ENCODE measurements around the gene CHPF. TPM values are rescaled to one million over a fixed set of nuclear protein-coding genes. Genes with fewer than 3 reads are reported as not detected.

Gene CHPF
- total and polyA plus RNA-seq, 9 donors = 46.1 to 74.6 (median 61.9) TPM

DNA sequence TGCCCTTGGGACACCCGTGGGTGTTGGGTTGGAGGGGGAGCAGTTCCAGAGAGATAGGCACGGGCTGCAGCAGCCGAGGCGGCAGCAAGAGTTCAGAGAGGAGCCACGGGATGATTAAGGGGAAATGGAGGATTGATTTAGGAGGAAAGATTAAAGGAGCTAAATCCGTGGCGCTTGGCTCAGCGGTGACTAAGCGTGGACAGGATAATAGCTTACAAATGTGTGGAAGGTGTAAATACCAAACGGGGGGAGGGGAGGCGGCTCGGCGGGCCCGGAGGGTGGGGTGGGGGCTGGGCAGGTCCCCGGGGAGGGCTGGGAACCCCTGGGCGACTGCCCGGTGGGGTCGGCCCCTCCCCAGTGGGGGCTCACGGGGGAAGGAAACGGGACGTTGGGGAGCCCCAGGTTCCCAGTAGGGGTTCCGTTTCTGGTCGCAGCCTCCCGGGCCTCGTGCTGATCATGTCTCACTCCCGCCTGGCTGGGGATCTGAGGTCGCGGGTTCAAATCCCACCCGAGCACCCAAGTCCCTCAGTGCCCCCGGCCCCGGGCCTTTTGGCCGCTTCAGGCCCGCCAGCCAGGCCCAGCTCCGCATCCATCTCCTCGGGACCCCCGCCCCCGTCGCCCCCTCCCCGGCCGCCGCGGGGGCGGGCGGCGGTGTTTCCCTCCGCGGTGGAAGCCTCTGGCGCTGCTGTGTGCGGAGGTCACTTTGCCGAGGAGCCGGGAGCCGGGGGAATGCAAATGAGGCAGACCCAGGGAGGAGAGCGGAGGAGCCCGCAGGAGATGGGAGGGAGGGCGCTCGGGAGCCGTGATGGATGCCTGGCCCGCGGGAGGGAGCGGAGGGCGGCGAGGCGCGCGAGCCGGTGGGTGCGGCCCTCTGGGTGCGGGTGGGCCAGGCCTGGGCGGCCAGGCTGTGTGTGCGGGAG lies 21.2 kb downstream of the CHPF start:
- DNase-seq = no peak
- 3% methylated on average over 55 of the region's 70 CpGs for WGBS (ENCODE audit: insufficient coverage)
- H3K36me3 ChIP-seq (ENCODE audit: control insufficient read depth, insufficient read depth, low read length) = no peaks in the 10 kb centered on the region
- H3K27me3 ChIP-seq (ENCODE audit: control insufficient read depth, insufficient read depth, low read length) = peaks cover 77% of the 10 kb centered on the region
- no peak overlapping the region for H3K4me3 ChIP-seq (ENCODE audit: low read length)
- no peak overlapping the region for H3K27ac ChIP-seq (ENCODE audit: low read length)
- peaks cover 54% of the 10 kb centered on the region for H3K4me1 ChIP-seq (ENCODE audit: control insufficient read depth, insufficient read depth, low read length)
- no peaks in the 10 kb centered on the region for H3K9me3 ChIP-seq (replicated peaks; ENCODE audit: control insufficient read depth, low read depth, low read length)

DNA sequence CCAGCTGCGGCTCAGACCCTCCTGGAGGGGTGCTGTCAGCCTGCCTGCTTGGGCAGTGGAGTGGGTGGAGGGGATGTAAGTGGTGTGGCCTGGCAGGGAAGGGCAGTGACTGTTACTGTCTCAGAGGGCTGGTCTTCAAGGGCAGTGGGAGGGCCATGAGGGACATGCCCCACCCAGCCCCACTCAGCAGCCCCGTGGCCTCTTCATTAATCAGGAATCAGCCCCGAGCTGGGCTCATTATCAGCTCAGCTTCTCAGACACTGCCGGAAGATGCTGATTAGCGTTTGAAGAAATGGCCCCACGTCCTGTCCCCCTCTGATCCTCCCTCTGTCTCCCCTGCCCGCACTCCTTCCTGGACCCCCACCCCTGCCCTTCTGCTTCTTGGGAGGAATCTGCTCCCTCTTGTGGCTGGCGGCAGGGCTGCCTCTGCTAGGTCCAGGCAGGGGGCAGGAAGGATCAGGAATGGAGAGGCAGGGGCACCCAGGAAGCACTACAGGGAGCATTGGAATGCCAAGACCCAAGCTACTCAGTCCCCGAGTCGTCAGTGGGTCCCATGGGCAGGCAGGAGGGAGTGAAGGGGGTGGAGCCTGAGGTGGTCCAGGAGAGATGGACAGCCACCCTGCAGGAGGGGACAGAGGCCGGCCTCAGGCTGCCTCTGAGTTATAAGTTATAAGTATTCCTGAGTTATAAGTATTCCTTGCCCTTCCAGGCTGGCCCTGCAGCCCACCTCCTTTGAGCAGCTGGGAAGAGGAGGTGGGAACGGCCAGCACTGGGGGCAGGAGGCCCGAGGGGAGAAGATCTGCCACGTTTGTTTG lies 22.3 kb downstream of the CHPF start:
- WGBS (ENCODE audit: insufficient coverage) = 5% methylated on average over 9 of the region's 14 CpGs
- DNase-seq = no peak
- H3K4me3 ChIP-seq (ENCODE audit: low read length) = no peak overlapping the region
- H3K27me3 ChIP-seq (ENCODE audit: control insufficient read depth, insufficient read depth, low read length) = peaks cover 70% of the 10 kb centered on the region
- H3K36me3 ChIP-seq (ENCODE audit: control insufficient read depth, insufficient read depth, low read length) = no peaks in the 10 kb centered on the region
- peaks cover 47% of the 10 kb centered on the region for H3K4me1 ChIP-seq (ENCODE audit: control insufficient read depth, insufficient read depth, low read length)
- H3K27ac ChIP-seq (ENCODE audit: low read length) = no peak overlapping the region
- H3K9me3 ChIP-seq (replicated peaks; ENCODE audit: control insufficient read depth, low read depth, low read length) = no peaks in the 10 kb centered on the region

DNA sequence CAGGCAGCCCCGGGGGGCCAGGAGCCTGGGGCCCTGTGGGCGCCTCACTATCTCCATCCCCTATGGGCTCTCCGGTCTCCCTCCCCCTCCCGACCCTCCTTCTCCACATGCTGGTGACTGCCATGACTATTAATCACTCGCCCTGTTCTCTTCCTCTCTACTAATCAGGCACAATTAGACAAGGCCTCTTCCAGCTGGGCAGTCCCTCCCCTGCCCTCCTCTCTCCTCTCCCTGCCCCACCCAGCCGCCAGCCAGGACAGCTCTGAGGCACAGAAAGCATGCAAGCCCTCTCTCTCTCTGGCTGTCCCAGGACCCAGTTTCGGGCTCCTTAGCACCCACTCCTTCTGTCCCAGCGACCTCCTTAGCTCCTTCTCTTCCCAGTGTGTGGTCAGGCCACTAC lies 23.5 kb downstream of the CHPF start:
- no peaks in the 10 kb centered on the region for H3K36me3 ChIP-seq (ENCODE audit: control insufficient read depth, insufficient read depth, low read length)
- H3K4me1 ChIP-seq (ENCODE audit: control insufficient read depth, insufficient read depth, low read length) = peaks cover 48% of the 10 kb centered on the region
- DNase-seq = no peak
- no peak overlapping the region for H3K4me3 ChIP-seq (ENCODE audit: low read length)
- no peaks in the 10 kb centered on the region for H3K9me3 ChIP-seq (replicated peaks; ENCODE audit: control insufficient read depth, low read depth, low read length)
- H3K27ac ChIP-seq (ENCODE audit: low read length) = no peak overlapping the region
- H3K27me3 ChIP-seq (ENCODE audit: control insufficient read depth, insufficient read depth, low read length) = peaks cover 71% of the 10 kb centered on the region
- 54% methylated on average over 8 of the region's 8 CpGs for WGBS (ENCODE audit: insufficient coverage)

DNA sequence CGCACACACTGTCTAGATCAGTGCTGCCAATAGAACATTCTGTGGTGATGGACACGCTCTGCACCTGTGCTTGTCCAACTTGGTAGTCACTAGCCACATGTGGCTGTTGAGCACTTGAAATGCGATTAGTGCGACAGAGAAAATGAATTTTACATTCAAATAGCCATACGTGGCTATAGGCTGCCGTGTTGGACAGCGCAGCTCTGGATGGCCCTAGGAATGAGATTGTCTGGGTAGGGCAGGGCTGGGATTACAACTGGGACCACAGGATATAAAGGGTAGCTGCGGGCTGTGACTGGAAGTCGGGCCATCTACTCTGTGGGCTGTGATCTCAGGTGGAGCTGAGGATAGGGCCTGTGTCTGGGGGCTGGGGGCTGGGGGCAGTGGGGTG lies 24.1 kb downstream of the CHPF start:
- Histone ChIP-seq H3K9me3 (replicated peaks; ENCODE audit: control insufficient read depth, low read depth, low read length) (no peaks in the 10 kb centered on the region), H3K4me3 (ENCODE audit: low read length) (no peak overlapping the region), H3K4me1 (ENCODE audit: control insufficient read depth, insufficient read depth, low read length) (peaks cover 54% of the 10 kb centered on the region), H3K27ac (ENCODE audit: low read length) (no peak overlapping the region), H3K27me3 (ENCODE audit: control insufficient read depth, insufficient read depth, low read length) (peaks cover 72% of the 10 kb centered on the region), H3K36me3 (ENCODE audit: control insufficient read depth, insufficient read depth, low read length) (no peaks in the 10 kb centered on the region)
- WGBS (ENCODE audit: insufficient coverage) = 78% methylated on average over 6 of the region's 9 CpGs
- no peak for DNase-seq

DNA sequence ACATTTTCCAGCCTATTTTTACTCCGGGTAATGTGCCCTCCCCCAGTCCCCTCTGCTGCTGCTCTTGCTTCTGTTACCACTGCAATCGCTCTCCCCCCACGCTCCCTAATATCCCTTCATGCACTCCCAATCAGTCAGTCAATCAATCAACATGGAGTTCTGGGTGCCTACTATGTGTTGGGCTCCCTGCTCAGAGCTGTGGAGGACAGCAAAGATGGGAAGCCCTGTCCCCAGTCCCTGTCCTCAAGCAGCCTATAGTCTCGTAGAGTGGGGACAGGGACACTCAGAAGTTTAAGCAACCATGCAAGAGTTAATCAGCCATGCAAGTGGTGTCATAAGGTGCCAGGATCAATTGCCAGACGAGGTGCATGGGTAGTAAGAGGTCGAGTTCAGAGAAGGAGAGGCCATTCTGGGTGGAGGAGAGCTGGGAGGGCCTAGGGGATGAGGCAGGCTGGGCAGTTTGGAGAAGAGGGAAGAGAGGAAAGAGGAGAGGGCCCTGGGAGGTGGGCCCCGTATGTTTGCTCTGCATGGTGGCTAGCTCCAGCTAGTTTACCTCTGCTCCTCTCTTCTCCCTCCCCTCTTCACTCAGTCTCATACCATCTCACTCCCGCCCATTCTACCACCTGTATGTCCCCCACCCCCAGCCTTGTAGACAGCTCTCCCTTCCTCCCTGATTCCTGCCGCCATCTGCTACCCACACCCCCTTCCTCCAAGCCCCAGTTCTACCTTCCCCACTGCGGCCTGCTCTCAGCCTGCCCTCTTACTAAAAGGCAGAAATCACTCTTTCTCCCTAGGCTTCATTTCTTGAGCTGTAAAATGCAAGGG lies 25.4 kb downstream of the CHPF start:
- Histone ChIP-seq H3K27me3 (ENCODE audit: control insufficient read depth, insufficient read depth, low read length) (peaks cover 74% of the 10 kb centered on the region), H3K27ac (ENCODE audit: low read length) (no peak overlapping the region), H3K9me3 (replicated peaks; ENCODE audit: control insufficient read depth, low read depth, low read length) (no peaks in the 10 kb centered on the region), H3K4me1 (ENCODE audit: control insufficient read depth, insufficient read depth, low read length) (peaks cover 66% of the 10 kb centered on the region), H3K36me3 (ENCODE audit: control insufficient read depth, insufficient read depth, low read length) (no peaks in the 10 kb centered on the region), H3K4me3 (ENCODE audit: low read length) (no peak overlapping the region)
- no peak for DNase-seq
- 35% methylated on average over 9 of the region's 10 CpGs for WGBS (ENCODE audit: insufficient coverage)

DNA sequence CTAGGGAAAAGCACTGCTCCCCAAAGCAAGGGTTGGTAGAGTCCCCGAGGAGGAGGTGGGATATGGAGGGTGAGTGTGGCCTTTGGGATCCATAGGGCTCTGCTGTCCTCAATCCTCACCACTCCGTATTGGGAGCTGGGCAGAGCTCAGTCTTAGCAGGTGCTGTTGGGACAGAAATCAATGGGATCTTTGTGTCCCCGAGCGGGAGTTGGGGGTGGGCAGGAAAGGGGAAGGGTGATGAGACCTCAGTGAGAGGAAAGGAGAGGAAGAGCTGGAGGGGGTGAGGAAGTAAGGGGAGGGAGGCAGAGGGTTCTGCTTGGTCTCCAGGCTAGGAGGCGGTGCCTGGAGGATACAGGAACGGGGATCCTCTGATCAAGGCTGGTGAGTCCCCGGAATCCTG lies 26.7 kb downstream of the CHPF start:
- Histone ChIP-seq H3K36me3 (ENCODE audit: control insufficient read depth, insufficient read depth, low read length) (no peaks in the 10 kb centered on the region), H3K27me3 (ENCODE audit: control insufficient read depth, insufficient read depth, low read length) (peaks cover 74% of the 10 kb centered on the region), H3K27ac (ENCODE audit: low read length) (no peak overlapping the region), H3K4me3 (ENCODE audit: low read length) (no peak overlapping the region), H3K9me3 (replicated peaks; ENCODE audit: control insufficient read depth, low read depth, low read length) (no peaks in the 10 kb centered on the region), H3K4me1 (ENCODE audit: control insufficient read depth, insufficient read depth, low read length) (peaks cover 67% of the 10 kb centered on the region)
- DNase-seq = no peak
- 63% methylated on average over 5 of the region's 7 CpGs for WGBS (ENCODE audit: insufficient coverage)

DNA sequence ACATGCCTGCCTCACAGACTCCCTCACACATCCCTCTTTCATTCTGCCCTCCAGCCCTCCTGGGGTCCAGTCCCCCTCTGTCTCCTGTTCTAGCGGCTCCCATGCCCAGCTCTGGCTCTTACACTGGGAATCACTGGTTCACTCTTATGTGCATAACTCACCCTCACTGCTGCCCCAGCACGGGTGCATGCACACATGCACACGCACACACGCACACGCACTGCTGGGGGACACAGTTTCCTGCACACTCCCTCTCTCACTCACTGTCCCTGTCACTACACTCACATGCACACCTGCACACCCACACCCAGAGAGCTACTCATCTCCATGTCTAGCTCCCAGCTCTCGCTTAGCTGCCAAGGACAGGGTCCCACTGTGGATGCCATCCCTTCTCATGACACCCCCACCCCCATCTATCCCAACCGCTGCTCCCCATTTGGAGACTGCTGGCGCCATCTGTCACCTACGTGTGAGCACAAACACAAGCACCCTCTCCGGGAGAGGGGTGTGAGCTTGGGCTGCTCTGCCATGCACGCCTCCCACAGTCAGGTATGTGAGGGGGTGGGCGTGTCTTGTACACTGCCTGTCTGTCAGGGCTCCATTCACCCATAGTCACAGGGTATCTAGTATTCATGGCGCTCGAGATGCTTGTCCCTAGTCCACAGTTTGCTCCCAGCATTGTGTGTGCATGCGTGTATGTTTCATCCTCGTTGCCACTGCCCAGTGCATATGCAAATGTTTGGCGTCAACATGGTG lies 27.6 kb downstream of the CHPF start:
- Histone ChIP-seq H3K4me3 (ENCODE audit: low read length) (no peak overlapping the region), H3K27ac (ENCODE audit: low read length) (no peak overlapping the region), H3K4me1 (ENCODE audit: control insufficient read depth, insufficient read depth, low read length) (peaks cover 67% of the 10 kb centered on the region), H3K27me3 (ENCODE audit: control insufficient read depth, insufficient read depth, low read length) (peaks cover 73% of the 10 kb centered on the region), H3K36me3 (ENCODE audit: control insufficient read depth, insufficient read depth, low read length) (no peaks in the 10 kb centered on the region), H3K9me3 (replicated peaks; ENCODE audit: control insufficient read depth, low read depth, low read length) (no peaks in the 10 kb centered on the region)
- WGBS (ENCODE audit: insufficient coverage) = 64% methylated on average over 11 of the region's 17 CpGs
- no peak for DNase-seq

DNA sequence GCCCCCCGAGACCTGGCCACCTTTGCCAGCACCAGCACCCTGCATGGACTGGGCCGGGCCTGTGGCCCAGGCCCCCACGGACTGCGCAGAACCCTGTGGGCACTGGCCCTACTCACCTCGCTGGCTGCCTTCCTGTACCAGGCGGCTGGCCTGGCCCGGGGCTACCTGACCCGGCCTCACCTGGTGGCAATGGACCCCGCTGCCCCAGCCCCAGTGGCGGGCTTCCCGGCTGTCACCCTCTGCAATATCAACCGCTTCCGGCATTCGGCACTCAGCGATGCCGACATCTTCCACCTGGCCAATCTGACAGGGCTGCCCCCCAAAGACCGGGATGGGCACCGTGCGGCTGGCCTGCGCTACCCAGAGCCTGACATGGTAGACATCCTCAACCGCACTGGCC lies 28.8 kb downstream of the CHPF start:
- DNase-seq = no peak
- WGBS (ENCODE audit: insufficient coverage) = 87% methylated on average over 20 of the region's 21 CpGs
- H3K27me3 ChIP-seq (ENCODE audit: control insufficient read depth, insufficient read depth, low read length) = peaks cover 75% of the 10 kb centered on the region
- peaks cover 70% of the 10 kb centered on the region for H3K4me1 ChIP-seq (ENCODE audit: control insufficient read depth, insufficient read depth, low read length)
- no peaks in the 10 kb centered on the region for H3K9me3 ChIP-seq (replicated peaks; ENCODE audit: control insufficient read depth, low read depth, low read length)
- no peaks in the 10 kb centered on the region for H3K36me3 ChIP-seq (ENCODE audit: control insufficient read depth, insufficient read depth, low read length)
- H3K4me3 ChIP-seq (ENCODE audit: low read length) = no peak overlapping the region
- H3K27ac ChIP-seq (ENCODE audit: low read length) = no peak overlapping the region

DNA sequence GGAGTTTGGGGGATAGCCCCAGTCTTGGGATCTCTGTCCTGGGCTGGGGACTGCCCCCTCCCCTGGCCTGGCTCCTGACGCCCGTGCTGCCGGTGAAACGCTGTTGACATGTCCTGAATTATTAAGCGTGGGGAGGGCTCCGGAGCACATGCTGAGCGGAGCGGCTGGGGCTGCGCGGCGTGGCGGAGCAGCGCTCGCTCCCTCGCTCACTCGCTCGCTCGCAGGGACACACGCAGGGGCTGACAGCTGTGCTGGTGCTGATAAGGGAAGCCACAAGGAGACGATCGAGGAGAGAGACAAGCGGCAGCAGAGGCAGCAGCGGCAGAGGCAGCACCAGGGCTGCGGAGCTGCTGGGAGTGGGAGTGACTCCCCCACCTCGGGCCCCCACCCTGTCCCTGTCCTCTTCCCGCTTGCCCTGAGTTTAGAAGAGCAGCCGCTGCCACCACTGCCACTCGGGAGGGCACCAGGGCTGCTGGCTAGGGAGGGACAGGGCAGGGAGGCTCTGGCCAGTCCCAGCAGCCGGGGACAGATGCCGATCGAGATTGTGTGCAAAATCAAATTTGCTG lies 29.3 kb downstream of the CHPF start, which contains the start of gene ASIC4:
Gene ASIC4, plus strand, starts transcription at position 287 of the 566 bp plus-strand sequence. Its CDS starts 243 bp downstream, at position 530.
- under 1% methylated on average over 22 of the region's 31 CpGs for WGBS (ENCODE audit: insufficient coverage)
- Histone ChIP-seq H3K36me3 (ENCODE audit: control insufficient read depth, insufficient read depth, low read length) (no peaks in the 10 kb centered on the region), H3K9me3 (replicated peaks; ENCODE audit: control insufficient read depth, low read depth, low read length) (no peaks in the 10 kb centered on the region), H3K27me3 (ENCODE audit: control insufficient read depth, insufficient read depth, low read length) (peaks cover 80% of the 10 kb centered on the region), H3K4me1 (ENCODE audit: control insufficient read depth, insufficient read depth, low read length) (peaks cover 70% of the 10 kb centered on the region), H3K27ac (ENCODE audit: low read length) (peak within 1 kb of the TSS; percentile 13), H3K4me3 (ENCODE audit: low read length) (no peak within 1 kb of the TSS)
- no peak for DNase-seq

All from muscle of leg (tissue), 11 donors.